Glomerular endothelial cell (primary cell): ENCODE measurements around the gene UTS2R. TPM values are rescaled to one million over a fixed set of nuclear protein-coding genes. Genes with fewer than 3 reads are reported as not detected.

Experiments used
- DNase-seq: peaks from one replicate; pipeline ENCODE4 v3.0.0-alpha.2; 2011; ENCODE audit warnings: low read depth, low spot score; ENCODE audit errors: extremely low read depth
- total RNA-seq: library from RNA; depleted of rRNA; stranded (reverse); fragments of >200 nt; gene quantifications from 2 replicates; pipeline ENCODE4 v1.2.3, GENCODE V29; 2015

Gene UTS2R
- total RNA-seq, result not detected in 2 replicates

- DNase-seq, result no peak
Observed at GRCh38 chr17:82371333-82372248, at the start of gene UTS2R. TSS of gene UTS2R (plus strand) at chr17:82371765. CDS start at chr17:82374325, 2,560 bp downstream.

DNA sequence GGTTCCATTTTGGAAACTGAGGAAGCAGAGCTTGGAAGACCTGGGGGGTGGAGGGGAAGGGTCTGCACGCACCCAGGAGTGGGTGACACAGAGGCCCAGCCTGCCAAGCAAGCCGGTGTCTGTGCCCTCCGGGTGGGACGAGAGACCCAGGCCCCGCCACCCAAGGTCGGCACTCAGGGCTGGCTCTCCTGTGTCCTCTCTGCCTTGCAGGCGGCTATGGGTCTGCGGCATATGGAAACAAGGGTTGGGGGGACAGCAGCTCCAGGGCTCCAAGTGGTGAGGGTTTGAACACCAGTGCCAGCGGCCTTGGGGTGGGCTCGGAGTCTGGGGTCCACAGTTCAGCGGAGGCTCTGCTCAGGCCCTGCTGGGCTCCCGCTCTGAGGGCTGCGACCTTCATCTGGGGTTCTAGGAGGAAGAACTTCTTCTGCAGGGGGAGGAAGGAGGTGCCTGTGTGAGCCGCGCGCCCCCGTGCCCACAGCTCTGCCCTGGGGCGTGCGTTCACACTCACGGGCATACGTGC is 49.6 kb upstream of the UTS2R start:
- no peak for DNase-seq

- DNase-seq, result no peak
Observed at GRCh38 chr17:82322526-82323453, 48.8 kb upstream of the UTS2R start.

DNA sequence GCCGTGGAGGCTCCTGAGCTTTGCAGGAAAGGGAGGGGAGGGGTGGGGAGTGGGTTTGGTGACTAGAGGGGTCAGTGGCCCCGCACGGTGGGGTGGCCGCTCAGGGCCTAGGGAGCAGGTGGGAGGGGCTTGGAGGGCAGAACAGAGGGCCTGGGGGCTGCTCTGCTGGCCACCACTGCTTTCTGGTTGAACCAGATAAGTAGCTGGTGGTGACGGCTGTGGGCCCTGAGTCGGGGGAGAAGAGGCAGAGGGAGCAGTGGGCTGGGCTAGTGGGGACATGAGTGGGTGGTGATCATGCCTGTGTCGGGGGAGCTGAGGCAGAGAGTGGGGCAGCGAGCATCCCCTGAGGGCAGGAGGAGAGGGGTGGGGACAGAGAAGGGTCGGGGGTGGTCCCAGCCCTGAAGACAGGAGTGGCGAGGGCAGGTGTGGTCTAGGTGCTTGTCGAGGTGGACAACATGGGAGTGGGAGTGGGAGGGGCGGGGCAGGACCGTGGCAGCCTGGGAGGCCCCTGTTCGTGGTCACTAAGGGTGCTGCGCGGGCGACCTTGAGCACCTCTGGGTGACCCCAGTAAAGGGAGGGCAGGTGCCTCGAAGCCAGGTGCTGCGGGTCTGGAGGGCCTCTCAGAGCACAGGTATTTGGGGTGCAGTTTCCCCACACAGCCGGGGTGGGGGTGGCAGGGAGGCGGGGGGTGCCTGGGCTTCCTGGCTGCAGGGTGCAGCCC is 47.9 kb upstream of the UTS2R start:
- DNase-seq, result no peak

GRCh38 chr17:82324566-82325285 is 46.8 kb upstream of the UTS2R start:
- no peak for DNase-seq

- DNase-seq, result no peak
Observed at GRCh38 chr17:82325286-82326180, 46.0 kb upstream of the UTS2R start.

DNA sequence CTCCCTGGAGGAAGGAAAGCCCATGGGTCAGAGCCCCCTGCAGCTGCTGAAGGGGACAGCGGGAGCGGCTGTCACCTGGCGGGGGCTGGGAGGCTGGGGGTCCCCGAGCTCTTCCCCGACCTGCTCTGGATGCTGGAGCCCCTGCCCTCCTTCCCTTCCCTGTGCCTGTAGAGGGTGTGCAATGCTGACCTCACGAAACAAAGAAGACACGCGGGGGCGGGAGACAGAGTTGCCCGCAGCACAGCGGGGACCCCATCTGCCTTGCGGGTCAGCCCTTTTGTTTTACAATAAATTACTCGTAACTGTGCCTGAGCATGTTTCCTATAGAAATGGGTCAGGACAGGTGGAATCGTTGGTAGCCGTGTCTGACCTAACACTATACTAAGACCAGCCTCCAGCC is 44.3 kb upstream of the UTS2R start:
- no peak for DNase-seq

DNA sequence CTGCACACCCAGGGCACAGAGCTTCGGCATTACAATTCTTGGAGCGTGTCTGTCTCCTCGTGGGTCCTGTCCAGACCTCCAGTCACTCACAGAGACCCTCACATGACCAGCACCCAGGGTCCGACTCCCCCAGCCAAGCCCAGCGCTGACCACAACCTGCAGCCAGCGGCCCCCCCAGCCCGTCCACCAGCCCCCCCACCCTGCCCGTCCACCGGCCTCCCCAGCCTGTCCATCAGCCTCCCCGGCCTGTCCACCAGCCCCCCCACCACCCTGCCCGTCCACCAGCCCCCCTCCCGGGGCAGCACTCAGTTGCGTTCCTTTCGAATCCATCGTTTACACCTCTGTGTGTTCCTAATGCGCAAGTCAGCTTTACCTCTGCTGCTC is 43.8 kb upstream of the UTS2R start:
- no peak for DNase-seq

DNA sequence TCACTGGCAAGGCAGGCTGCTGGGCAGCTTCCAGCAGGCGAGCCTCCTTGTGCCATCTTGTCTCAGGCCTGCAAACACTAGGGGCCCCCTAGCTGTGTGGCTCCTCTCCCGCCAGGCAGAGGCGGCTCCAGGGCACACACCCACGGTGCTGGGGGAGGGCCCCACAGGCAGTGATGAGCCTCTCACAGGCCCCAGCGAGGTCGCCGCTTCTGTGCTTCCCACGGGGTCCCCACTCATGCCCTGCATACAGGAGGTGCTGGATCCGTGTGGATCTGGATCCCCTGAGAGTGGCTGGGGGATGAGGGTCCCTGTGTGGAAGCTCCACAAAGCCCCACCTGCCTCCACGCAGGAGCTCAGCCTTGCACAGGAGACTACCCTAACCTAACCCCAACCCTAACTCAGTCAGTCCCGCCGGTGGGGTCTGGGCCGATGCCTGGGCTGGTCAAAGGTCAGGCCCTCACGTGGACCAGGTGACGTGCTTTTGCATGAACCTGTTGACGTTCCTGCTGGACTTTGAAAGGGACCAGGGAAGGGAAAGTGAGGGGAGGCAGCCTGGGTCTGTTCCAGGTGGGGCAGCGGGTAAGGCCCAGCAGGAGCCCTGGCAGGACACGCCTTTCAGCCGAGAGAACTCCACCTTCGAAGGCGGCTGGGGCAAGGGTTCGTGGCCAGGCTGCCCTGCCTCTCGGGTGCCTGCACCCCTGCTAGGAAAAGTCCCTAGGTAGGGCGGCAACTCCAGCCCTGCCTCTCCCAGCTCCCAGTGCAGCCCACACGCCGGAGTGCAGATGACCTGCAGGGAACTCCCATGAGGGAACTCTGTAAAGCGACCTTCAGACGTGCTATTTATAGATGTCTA is 43.2 kb upstream of the UTS2R start:
- no peak for DNase-seq

GRCh38 chr17:82328994-82329507 is 42.5 kb upstream of the UTS2R start:
- no peak for DNase-seq

GRCh38 chr17:82329683-82330321 is 41.8 kb upstream of the UTS2R start:
- DNase-seq, result no peak

GRCh38 chr17:82330322-82331239 is 41.0 kb upstream of the UTS2R start:
- no peak for DNase-seq

- no peak for DNase-seq
Observed at GRCh38 chr17:82331345-82331939, 40.1 kb upstream of the UTS2R start.

GRCh38 chr17:82332669-82333278 is 38.8 kb upstream of the UTS2R start:
- DNase-seq, result no peak
